Measurements from ENCODE around the gene SPANXD.
"Not testable (repeated sequence)": the region's sequence is repeated elsewhere in the genome, so short reads cannot be mapped to it uniquely, and the experiment has no call there.

The SPANXD gene, protein sequence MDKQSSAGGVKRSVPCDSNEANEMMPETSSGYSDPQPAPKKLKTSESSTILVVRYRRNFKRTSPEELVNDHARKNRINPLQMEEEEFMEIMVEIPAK

GRCh38 chrX:141698639-141699038 lies at the start of gene SPANXD:
TSS of gene SPANXD (minus strand) at chrX:141698739. CDS start at chrX:141698405, 334 bp downstream.
- not testable (repeated sequence) for H3K27ac ChIP-seq, H3K4me2 ChIP-seq, H3K9ac ChIP-seq, H3K36me3 ChIP-seq, H3K9me3 ChIP-seq, H3K4me1 ChIP-seq, H4K20me1 ChIP-seq, H3K4me3 ChIP-seq
- H3K27me3 ChIP-seq: peaks cover 15% of the 10 kb centered on the region

GRCh38 chrX:141742666-141743065 lies 44.1 kb upstream of the SPANXD start:
- no peaks in the 10 kb centered on the region for H4K20me1 ChIP-seq
- no peak overlapping the region for H3K4me2 ChIP-seq
- no peaks in the 10 kb centered on the region for H3K4me1 ChIP-seq
- no peak for TF ChIP-seq Cebpa-rat (IDR thresholded peaks at IDR 0.05)
- H3K9ac ChIP-seq: no peak overlapping the region
- H3K4me3 ChIP-seq: no peak overlapping the region
- H3K27me3 ChIP-seq: peaks cover 55% of the 10 kb centered on the region
- H3K36me3 ChIP-seq: no peaks in the 10 kb centered on the region
- no peak overlapping the region for H3K27ac ChIP-seq
- H3K9me3 ChIP-seq: peaks cover 8% of the 10 kb centered on the region

GRCh38 chrX:141736656-141737055 lies 38.1 kb upstream of the SPANXD start:
- no peak overlapping the region for H3K4me3 ChIP-seq
- H3K9ac ChIP-seq: no peak overlapping the region
- H3K9me3 ChIP-seq: no peaks in the 10 kb centered on the region
- no peaks in the 10 kb centered on the region for H3K4me1 ChIP-seq
- no peaks in the 10 kb centered on the region for H3K36me3 ChIP-seq
- H4K20me1 ChIP-seq: no peaks in the 10 kb centered on the region
- H3K27me3 ChIP-seq: peaks cover 95% of the 10 kb centered on the region
- no peak for TF ChIP-seq Cebpa-rat (IDR thresholded peaks at IDR 0.05)
- no peak overlapping the region for H3K4me2 ChIP-seq
- no peak overlapping the region for H3K27ac ChIP-seq

DNA sequence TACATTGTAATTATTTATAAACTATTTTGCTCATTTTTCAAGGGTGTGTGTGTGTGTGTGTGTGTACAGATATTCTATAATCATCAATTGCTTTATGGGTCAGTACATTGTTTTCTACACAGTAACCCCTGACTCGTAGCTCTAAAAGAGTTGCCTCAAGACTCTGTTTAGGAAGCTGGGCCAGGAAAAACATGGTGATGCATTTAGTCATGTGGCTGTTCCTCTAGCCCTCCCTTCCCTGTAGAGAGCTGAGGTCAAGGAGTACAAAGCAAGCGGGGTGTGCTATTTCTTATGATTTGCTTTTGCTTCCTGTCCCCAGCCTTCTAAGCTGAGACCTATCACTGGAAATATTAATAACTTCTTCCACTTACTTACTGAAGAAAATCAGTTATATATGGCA lies 34.8 kb upstream of the SPANXD start:
- TF ChIP-seq Cebpa-rat (IDR thresholded peaks at IDR 0.05): no peak
- Histone ChIP-seq H3K4me2 (0 out of 2 replicates have a peak overlapping the region, but pooled peaks have one; percentile 4), H3K27me3 (peaks cover 84% of the 10 kb centered on the region), H3K9ac (no peak overlapping the region), H3K36me3 (no peaks in the 10 kb centered on the region), H3K4me1 (no peaks in the 10 kb centered on the region), H4K20me1 (no peaks in the 10 kb centered on the region), H3K4me3 (no peak overlapping the region), H3K9me3 (no peaks in the 10 kb centered on the region), H3K27ac (no peak overlapping the region)

- H3K27ac ChIP-seq: no peak overlapping the region
- no peaks in the 10 kb centered on the region for H3K36me3 ChIP-seq
- no peaks in the 10 kb centered on the region for H3K9me3 ChIP-seq
- no peak overlapping the region for H3K4me2 ChIP-seq
- H3K4me3 ChIP-seq: no peak overlapping the region
- no peak overlapping the region for H3K9ac ChIP-seq
- peaks cover 82% of the 10 kb centered on the region for H3K27me3 ChIP-seq
- no peak for TF ChIP-seq Cebpa-rat (IDR thresholded peaks at IDR 0.05)
- H3K4me1 ChIP-seq: no peaks in the 10 kb centered on the region
- H4K20me1 ChIP-seq: no peaks in the 10 kb centered on the region
Measured at GRCh38 chrX:141732031-141732430, 33.5 kb upstream of the SPANXD start.

GRCh38 chrX:141724186-141724585 lies 25.6 kb upstream of the SPANXD start:
- H3K9me3 ChIP-seq: no peaks in the 10 kb centered on the region
- H3K27me3 ChIP-seq: peaks cover 70% of the 10 kb centered on the region
- no peak overlapping the region for H3K4me3 ChIP-seq
- no peak for TF ChIP-seq Cebpa-rat (IDR thresholded peaks at IDR 0.05)
- no peak overlapping the region for H3K4me2 ChIP-seq
- H3K9ac ChIP-seq: no peak overlapping the region
- H3K36me3 ChIP-seq: no peaks in the 10 kb centered on the region
- no peaks in the 10 kb centered on the region for H3K4me1 ChIP-seq
- H4K20me1 ChIP-seq: no peaks in the 10 kb centered on the region
- no peak overlapping the region for H3K27ac ChIP-seq

GRCh38 chrX:141714680-141715079 lies 16.1 kb upstream of the SPANXD start:
- Histone ChIP-seq H4K20me1 (no peaks in the 10 kb centered on the region), H3K9ac (no peak overlapping the region), H3K4me1 (no peaks in the 10 kb centered on the region), H3K36me3 (no peaks in the 10 kb centered on the region), H3K27ac (no peak overlapping the region), H3K27me3 (peaks cover 81% of the 10 kb centered on the region), H3K9me3 (no peaks in the 10 kb centered on the region), H3K4me2 (no peak overlapping the region), H3K4me3 (no peak overlapping the region)
- TF ChIP-seq Cebpa-rat (IDR thresholded peaks at IDR 0.05): no peak

DNA sequence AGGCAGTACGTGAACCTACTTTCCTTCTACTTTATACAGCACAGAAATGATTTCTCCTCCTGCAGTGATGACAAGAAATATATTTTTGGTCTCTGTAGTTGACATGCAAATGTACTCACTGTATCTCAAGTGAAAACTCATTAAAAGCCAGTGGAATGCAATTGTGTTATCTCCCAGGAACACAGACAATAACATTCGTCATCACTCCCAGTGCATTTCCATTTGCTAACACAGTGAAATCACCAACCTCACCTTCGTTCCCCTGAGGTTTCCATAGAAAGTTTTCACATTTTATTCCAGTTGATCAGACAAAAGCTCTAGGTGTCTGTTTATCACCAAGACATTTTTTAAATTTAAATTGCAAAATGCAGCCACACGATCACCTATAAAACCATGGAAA lies 2.5 kb upstream of the SPANXD start:
- no peak overlapping the region for H3K27ac ChIP-seq
- no peak overlapping the region for H3K4me3 ChIP-seq
- H3K9ac ChIP-seq: no peak overlapping the region
- no peak for TF ChIP-seq Cebpa-rat (IDR thresholded peaks at IDR 0.05)
- no peaks in the 10 kb centered on the region for H3K9me3 ChIP-seq
- no peaks in the 10 kb centered on the region for H3K4me1 ChIP-seq
- H3K4me2 ChIP-seq: no peak overlapping the region
- H3K36me3 ChIP-seq: no peaks in the 10 kb centered on the region
- peaks cover 21% of the 10 kb centered on the region; the same call in 1 of the 2 replicates for H3K27me3 ChIP-seq
- no peaks in the 10 kb centered on the region for H4K20me1 ChIP-seq

DNA sequence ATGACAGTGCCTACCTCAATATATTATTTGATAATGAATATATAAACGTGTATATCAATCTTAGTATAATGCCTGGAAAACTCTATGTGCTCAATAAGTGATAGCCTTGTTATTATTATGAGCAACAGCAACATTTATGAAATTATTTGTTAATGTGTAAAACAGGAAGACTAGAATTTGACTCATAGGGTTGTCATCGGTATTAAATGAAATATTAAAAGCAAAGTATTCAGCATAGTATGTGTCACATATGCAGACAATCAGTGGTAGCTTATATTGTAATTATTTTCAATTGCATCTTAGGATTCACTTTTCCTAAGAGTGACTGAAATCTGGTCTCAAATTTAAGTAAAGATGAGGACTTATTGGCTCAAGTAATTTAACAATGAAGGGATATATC lies 24.6 kb downstream of the SPANXD start:
- Histone ChIP-seq H3K4me1 (no peaks in the 10 kb centered on the region), H3K9me3 (no peaks in the 10 kb centered on the region), H3K36me3 (no peaks in the 10 kb centered on the region), H3K27ac (no peak overlapping the region), H3K9ac (no peak overlapping the region), H4K20me1 (no peaks in the 10 kb centered on the region; the same call in 1 of the 2 replicates), H3K4me3 (no peak overlapping the region), H3K27me3 (peaks cover 60% of the 10 kb centered on the region), H3K4me2 (no peak overlapping the region)
- TF ChIP-seq Cebpa-rat (IDR thresholded peaks at IDR 0.05): no peak

- H4K20me1 ChIP-seq: no peaks in the 10 kb centered on the region; the same call in 1 of the 2 replicates
- peaks cover 81% of the 10 kb centered on the region for H3K27me3 ChIP-seq
- H3K4me3 ChIP-seq: no peak overlapping the region
- no peak overlapping the region for H3K4me2 ChIP-seq
- no peak overlapping the region for H3K27ac ChIP-seq
- no peaks in the 10 kb centered on the region for H3K4me1 ChIP-seq
- no peaks in the 10 kb centered on the region for H3K36me3 ChIP-seq
- no peak overlapping the region for H3K9ac ChIP-seq
- TF ChIP-seq Cebpa-rat (IDR thresholded peaks at IDR 0.05): no peak
- H3K9me3 ChIP-seq: no peaks in the 10 kb centered on the region
Measured at GRCh38 chrX:141669689-141670088, 28.9 kb downstream of the SPANXD start.

DNA sequence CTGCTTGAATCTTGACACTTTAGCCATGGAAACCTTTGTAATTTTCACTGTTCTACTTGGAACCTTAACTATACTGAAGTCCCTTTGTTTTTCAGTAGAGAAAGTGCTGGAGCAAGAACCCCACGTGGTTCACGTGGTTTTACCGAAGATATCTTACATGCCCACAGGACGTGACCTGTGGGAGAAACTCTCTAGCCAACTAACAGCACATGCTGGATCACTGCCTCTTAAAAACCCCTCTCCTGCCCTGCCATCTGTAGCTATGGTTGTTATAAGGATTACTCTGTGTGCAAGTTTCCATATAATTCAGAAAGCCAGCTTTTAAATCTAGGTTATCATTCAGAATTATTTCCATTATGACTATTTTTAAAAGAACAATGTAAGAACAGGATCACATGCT lies 30.2 kb downstream of the SPANXD start:
- Histone ChIP-seq H3K9me3 (no peaks in the 10 kb centered on the region), H3K27ac (no peak overlapping the region), H3K4me3 (no peak overlapping the region), H3K4me1 (no peaks in the 10 kb centered on the region), H3K9ac (no peak overlapping the region), H3K4me2 (no peak overlapping the region), H3K27me3 (peaks cover 87% of the 10 kb centered on the region), H4K20me1 (no peaks in the 10 kb centered on the region; the same call in 1 of the 2 replicates), H3K36me3 (no peaks in the 10 kb centered on the region)
- no peak for TF ChIP-seq Cebpa-rat (IDR thresholded peaks at IDR 0.05)
